Chondrocyte (in vitro differentiated cells): ENCODE measurements around the gene SPZ1. TPM values are rescaled to one million over a fixed set of nuclear protein-coding genes. Genes with fewer than 3 reads are reported as not detected.

Source experiments
- DNase-seq: peaks from one replicate; pipeline ENCODE4 v3.0.0; 2021; ENCODE audit warnings: mixed read lengths, low spot score
- H3K27ac Mint-ChIP-seq: one replicate; pipeline ENCODE4 v1.8.0; 2021; ENCODE audit warnings: mild to moderate bottlenecking, moderate library complexity, mixed read lengths; ENCODE audit not compliant: unreplicated experiment
- H3K27me3 Mint-ChIP-seq: 2 replicates; pipeline ENCODE4 v1.8.0; 2021; ENCODE audit warnings: low read depth, mixed read lengths
- H3K36me3 Mint-ChIP-seq: 2 replicates; pipeline ENCODE4 v1.8.0; 2021; ENCODE audit warnings: low read depth, mixed read lengths
- H3K4me1 Mint-ChIP-seq: 2 replicates; pipeline ENCODE4 v1.8.0; 2021; ENCODE audit warnings: low read depth, mild to moderate bottlenecking, mixed read lengths
- H3K4me3 Mint-ChIP-seq: one replicate; pipeline ENCODE4 v1.8.0; 2021; ENCODE audit warnings: mild to moderate bottlenecking, moderate library complexity, mixed read lengths; ENCODE audit not compliant: unreplicated experiment
- H3K9me3 Mint-ChIP-seq: 2 replicates; pipeline ENCODE4 v1.8.0; 2021; ENCODE audit warnings: low read depth, mixed read lengths
- CTCF ChIP-seq: fragments of 200-600 bp; sonication (generic); IDR thresholded peaks from 2 replicates; pipeline ENCODE4 v1.5.0; 2021; ENCODE audit warnings: antibody characterized with exemption, mild to moderate bottlenecking, moderate library complexity
- total RNA-seq: library from RNA; stranded (reverse); gene quantifications from 3 replicates; pipeline ENCODE4 v1.2.1, GENCODE V29; 2021

Gene SPZ1
- total RNA-seq, 1 donor from 2014 or later: not detected

DNA sequence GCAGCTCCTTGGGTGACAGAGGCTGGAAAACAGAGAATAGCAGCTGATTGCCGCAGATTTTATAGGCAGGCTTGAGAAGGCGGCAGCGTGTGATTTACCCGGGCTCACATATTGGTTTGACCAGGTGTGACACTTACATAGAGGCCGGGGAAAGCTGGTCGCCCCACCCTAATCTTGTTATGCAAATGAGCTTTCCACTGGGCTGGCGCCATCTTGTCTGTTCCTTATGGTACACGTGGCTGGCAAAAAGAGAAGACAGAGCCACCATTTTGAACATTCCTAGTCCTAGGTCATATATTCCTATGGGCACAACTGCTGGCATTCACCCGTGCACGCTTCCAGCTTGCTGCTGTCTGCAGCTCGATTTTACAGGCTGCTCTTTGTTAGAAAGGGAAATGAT is 11.3 kb upstream of the SPZ1 start:
- no peak for DNase-seq
- no peaks in the 10 kb centered on the region for H3K36me3 Mint-ChIP-seq
- H3K27ac Mint-ChIP-seq: no peak overlapping the region
- no peaks in the 10 kb centered on the region for H3K27me3 Mint-ChIP-seq
- no peak for TF ChIP-seq CTCF
- no peak overlapping the region for H3K4me3 Mint-ChIP-seq
- peaks cover 6% of the 10 kb centered on the region for H3K9me3 Mint-ChIP-seq
- H3K4me1 Mint-ChIP-seq: no peaks in the 10 kb centered on the region

DNA sequence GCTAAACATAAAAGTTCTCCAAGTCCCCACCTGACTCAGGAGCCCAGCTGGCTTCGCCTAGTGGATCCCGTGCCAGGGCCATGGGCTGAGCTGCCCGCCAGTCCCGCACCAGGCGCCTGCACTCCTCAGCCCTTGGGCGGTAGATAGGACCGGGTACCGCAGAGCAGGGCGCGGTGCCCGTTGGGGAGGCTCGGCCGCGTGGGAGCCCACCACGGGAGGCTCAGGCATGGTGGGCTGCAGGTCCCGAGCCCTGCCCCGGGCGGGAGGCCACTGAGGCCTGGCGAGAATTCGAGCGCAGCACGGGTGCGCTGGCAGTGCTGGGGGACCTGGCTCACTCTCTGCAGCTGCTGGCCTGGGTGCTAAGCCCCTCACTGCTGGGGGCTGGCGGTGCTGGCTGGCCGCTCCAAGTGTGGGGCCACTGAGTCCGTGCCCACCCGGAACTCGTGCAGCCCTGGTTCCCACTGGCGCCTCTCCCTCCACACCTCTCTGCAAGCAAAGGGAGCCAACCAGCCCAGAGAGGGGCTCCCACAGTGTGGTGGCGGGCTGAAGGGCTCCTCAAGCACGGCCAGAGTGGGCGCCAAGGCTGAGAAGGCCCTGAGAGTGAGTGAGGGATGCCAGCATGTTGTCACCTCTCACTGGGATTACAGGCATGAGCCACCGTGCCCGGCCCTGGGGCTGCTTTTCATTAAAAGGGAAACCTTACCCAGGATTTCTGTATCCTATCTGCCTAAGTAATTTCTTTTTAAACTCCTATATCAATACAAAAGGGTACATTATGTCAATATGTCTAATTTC is 9.7 kb upstream of the SPZ1 start:
- Mint-ChIP-seq H3K4me1 (no peaks in the 10 kb centered on the region), H3K27ac (no peak overlapping the region), H3K4me3 (no peak overlapping the region), H3K27me3 (peaks cover 1% of the 10 kb centered on the region), H3K36me3 (peaks cover 2% of the 10 kb centered on the region), H3K9me3 (peaks cover 6% of the 10 kb centered on the region)
- DNase-seq: no peak
- TF ChIP-seq CTCF: no peak

GRCh38 chr5:80315244-80315643 is 4.6 kb upstream of the SPZ1 start:
- peaks cover 7% of the 10 kb centered on the region for H3K27me3 Mint-ChIP-seq
- H3K9me3 Mint-ChIP-seq: peaks cover 4% of the 10 kb centered on the region

DNA sequence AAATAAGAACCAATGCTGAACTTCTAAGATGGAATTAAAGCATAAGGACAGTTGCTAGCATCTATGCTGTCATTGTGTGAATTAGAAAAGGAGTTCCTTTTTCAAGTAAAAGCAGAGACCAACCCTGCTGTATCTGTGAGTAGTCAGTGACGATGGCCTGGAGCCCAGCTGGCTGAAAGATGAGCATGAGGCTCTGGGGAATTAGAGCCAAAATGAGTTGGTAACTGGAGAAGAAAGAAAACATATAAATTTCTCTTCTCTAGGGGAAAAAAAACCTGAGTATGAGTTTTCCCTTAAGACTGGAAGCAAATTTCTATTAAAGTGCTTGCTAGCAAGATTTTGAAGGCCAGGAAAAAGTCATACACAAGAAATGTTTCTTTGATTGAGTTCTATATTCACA is 1.6 kb upstream of the SPZ1 start:
- Mint-ChIP-seq H3K36me3 (peaks cover 2% of the 10 kb centered on the region), H3K4me3 (no peak overlapping the region), H3K27me3 (peaks cover 16% of the 10 kb centered on the region), H3K4me1 (peaks cover 15% of the 10 kb centered on the region), H3K27ac (no peak overlapping the region), H3K9me3 (no peaks in the 10 kb centered on the region)
- no peak for DNase-seq
- TF ChIP-seq CTCF: no peak

More at GRCh38 chr5:80315244-80315643, 4.6 kb upstream of the SPZ1 start:
- no peak for DNase-seq
- peaks cover 2% of the 10 kb centered on the region for H3K36me3 Mint-ChIP-seq
- TF ChIP-seq CTCF: no peak
- H3K4me1 Mint-ChIP-seq: peaks cover 15% of the 10 kb centered on the region
- no peak overlapping the region for H3K27ac Mint-ChIP-seq
- no peak overlapping the region for H3K4me3 Mint-ChIP-seq

GRCh38 chr5:80324912-80325311 is 5.1 kb downstream of the SPZ1 start:
- Mint-ChIP-seq H3K9me3 (no peaks in the 10 kb centered on the region), H3K27me3 (peaks cover 13% of the 10 kb centered on the region), H3K27ac (no peak overlapping the region), H3K4me1 (no peaks in the 10 kb centered on the region), H3K36me3 (no peaks in the 10 kb centered on the region), H3K4me3 (no peak overlapping the region)
- no peak for TF ChIP-seq CTCF
- no peak for DNase-seq
